ENCODE results near the gene FLT4.

The FLT4 gene

GRCh38 chr5:180643191-180643851, 6.1 kb downstream of the FLT4 start:
- Histone ChIP-seq H3K27ac (no peak overlapping the region), H3K9me3 (no peaks in the 10 kb centered on the region), H3K4me3 (no peak overlapping the region), H4K20me1 (no peaks in the 10 kb centered on the region; the same call in 1 of the 2 replicates), H3K4me1 (peaks cover 29% of the 10 kb centered on the region), H3K36me3 (no peaks in the 10 kb centered on the region), H3K4me2 (no peak overlapping the region), H3K9ac (no peak overlapping the region), H3K27me3 (peaks cover 44% of the 10 kb centered on the region)
- no peak for TF ChIP-seq Cebpa-rat (IDR thresholded peaks at IDR 0.05)

GRCh38 chr5:180642779-180643178, 6.6 kb downstream of the FLT4 start:
- no peak overlapping the region for H3K4me3 ChIP-seq
- peaks cover 38% of the 10 kb centered on the region for H3K27me3 ChIP-seq
- no peaks in the 10 kb centered on the region; the same call in 1 of the 2 replicates for H4K20me1 ChIP-seq

GRCh38 chr5:180642181-180642775, 7.1 kb downstream of the FLT4 start:
- peaks cover 39% of the 10 kb centered on the region for H3K4me1 ChIP-seq
- no peaks in the 10 kb centered on the region for H3K36me3 ChIP-seq
- H3K27me3 ChIP-seq, result peaks cover 33% of the 10 kb centered on the region
- H3K4me3 ChIP-seq, result no peak overlapping the region
- TF ChIP-seq Cebpa-rat (IDR thresholded peaks at IDR 0.05), result no peak
- no peak overlapping the region for H3K4me2 ChIP-seq
- H4K20me1 ChIP-seq, result no peaks in the 10 kb centered on the region
- no peak overlapping the region for H3K27ac ChIP-seq
- H3K9me3 ChIP-seq, result no peaks in the 10 kb centered on the region
- no peak overlapping the region for H3K9ac ChIP-seq

More at GRCh38 chr5:180642779-180643178, 6.6 kb downstream of the FLT4 start:
- no peak for TF ChIP-seq Cebpa-rat (IDR thresholded peaks at IDR 0.05)
- Histone ChIP-seq H3K9me3 (no peaks in the 10 kb centered on the region), H3K4me2 (no peak overlapping the region), H3K27ac (no peak overlapping the region), H3K4me1 (peaks cover 34% of the 10 kb centered on the region), H3K36me3 (no peaks in the 10 kb centered on the region), H3K9ac (no peak overlapping the region)

GRCh38 chr5:180641566-180641900, 7.9 kb downstream of the FLT4 start:
- no peaks in the 10 kb centered on the region for H4K20me1 ChIP-seq
- no peak overlapping the region for H3K27ac ChIP-seq
- peaks cover 26% of the 10 kb centered on the region for H3K27me3 ChIP-seq
- no peak for TF ChIP-seq Cebpa-rat (IDR thresholded peaks at IDR 0.05)
- H3K9ac ChIP-seq, result no peak overlapping the region
- H3K9me3 ChIP-seq, result no peaks in the 10 kb centered on the region
- peaks cover 45% of the 10 kb centered on the region for H3K4me1 ChIP-seq
- no peak overlapping the region for H3K4me3 ChIP-seq
- no peak overlapping the region for H3K4me2 ChIP-seq
- no peaks in the 10 kb centered on the region for H3K36me3 ChIP-seq

GRCh38 chr5:180640861-180641565, 8.4 kb downstream of the FLT4 start:
- TF ChIP-seq Cebpa-rat (IDR thresholded peaks at IDR 0.05), result no peak
- Histone ChIP-seq H3K4me1 (peaks cover 50% of the 10 kb centered on the region), H4K20me1 (no peaks in the 10 kb centered on the region), H3K9ac (no peak overlapping the region; the same call in 1 of the 2 replicates), H3K27me3 (peaks cover 22% of the 10 kb centered on the region), H3K9me3 (no peaks in the 10 kb centered on the region), H3K4me3 (no peak overlapping the region), H3K36me3 (no peaks in the 10 kb centered on the region), H3K4me2 (0 out of 2 replicates have a peak overlapping the region, but pooled peaks have one; percentile 64), H3K27ac (no peak overlapping the region)

- no peak for TF ChIP-seq Cebpa-rat (IDR thresholded peaks at IDR 0.05)
- H3K27me3 ChIP-seq, result peaks cover 18% of the 10 kb centered on the region
- H3K9ac ChIP-seq, result peak overlapping the region; percentile 6; the same call in 1 of the 2 replicates
- peak overlapping the region; percentile 64; the same call in 1 of the 2 replicates for H3K4me2 ChIP-seq
- no peak overlapping the region for H3K4me3 ChIP-seq
- H4K20me1 ChIP-seq, result no peaks in the 10 kb centered on the region
- no peaks in the 10 kb centered on the region for H3K9me3 ChIP-seq
- peak overlapping the region; percentile 67; the same call in 1 of the 2 replicates for H3K27ac ChIP-seq
- H3K4me1 ChIP-seq, result peaks cover 52% of the 10 kb centered on the region
- H3K36me3 ChIP-seq, result no peaks in the 10 kb centered on the region
These were observed 8.9 kb downstream of the FLT4 start for GRCh38 chr5:180640611-180640860.

- peaks cover 12% of the 10 kb centered on the region for H3K27me3 ChIP-seq
- peak overlapping the region; percentile 67 for H3K27ac ChIP-seq
- H4K20me1 ChIP-seq, result no peaks in the 10 kb centered on the region
- H3K36me3 ChIP-seq, result no peaks in the 10 kb centered on the region
- peak overlapping the region; percentile 6; the same call in 1 of the 2 replicates for H3K9ac ChIP-seq
- H3K4me1 ChIP-seq, result peaks cover 46% of the 10 kb centered on the region
- H3K4me2 ChIP-seq, result peak overlapping the region; percentile 64
- no peak for TF ChIP-seq Cebpa-rat (IDR thresholded peaks at IDR 0.05)
- H3K4me3 ChIP-seq, result no peak overlapping the region
- H3K9me3 ChIP-seq, result no peaks in the 10 kb centered on the region
These were observed 9.4 kb downstream of the FLT4 start for GRCh38 chr5:180639741-180640610.

- Histone ChIP-seq H3K9me3 (no peaks in the 10 kb centered on the region), H4K20me1 (no peaks in the 10 kb centered on the region), H3K4me3 (no peak overlapping the region), H3K9ac (no peak overlapping the region), H3K27me3 (peaks cover 6% of the 10 kb centered on the region; the same call in 1 of the 2 replicates), H3K4me2 (peak overlapping the region; percentile 64), H3K4me1 (peaks cover 45% of the 10 kb centered on the region), H3K36me3 (no peaks in the 10 kb centered on the region), H3K27ac (peak overlapping the region; percentile 67; the same call in 1 of the 2 replicates)
- no peak for TF ChIP-seq Cebpa-rat (IDR thresholded peaks at IDR 0.05)
These were observed 10.1 kb downstream of the FLT4 start for GRCh38 chr5:180639287-180639686.

GRCh38 chr5:180637962-180638680, 11.3 kb downstream of the FLT4 start:
- H3K27ac ChIP-seq, result peak overlapping the region; percentile 10
- peak overlapping the region; percentile 60 for H3K4me2 ChIP-seq
- H3K9me3 ChIP-seq, result no peaks in the 10 kb centered on the region
- H3K4me1 ChIP-seq, result peaks cover 57% of the 10 kb centered on the region
- H3K4me3 ChIP-seq, result no peak overlapping the region
- H3K36me3 ChIP-seq, result no peaks in the 10 kb centered on the region
- no peak overlapping the region for H3K9ac ChIP-seq
- no peaks in the 10 kb centered on the region; the same call in 1 of the 2 replicates for H4K20me1 ChIP-seq
- H3K27me3 ChIP-seq, result no peaks in the 10 kb centered on the region
- TF ChIP-seq Cebpa-rat (IDR thresholded peaks at IDR 0.05), result no peak

Measured in BLaER1 (cell line).